ENCODE data around the gene DIAPH3. TPM values are rescaled to one million over a fixed set of nuclear protein-coding genes. Genes with fewer than 3 reads are reported as not detected.
"Not testable (repeated sequence)": the region's sequence is repeated elsewhere in the genome, so short reads cannot be mapped to it uniquely, and the experiment has no call there.

The DIAPH3 gene
- 1 to 10 TPM; 7.1 to 8.0 TPM for total RNA-seq

GRCh38 chr13:60163478-60164233 lies at the start of gene DIAPH3:
Gene DIAPH3 (minus strand): TSS chr13:60163928. CDS start chr13:60163766, 162 bp downstream.
- H3K27me3 ChIP-seq (replicated peaks; ENCODE audit: insufficient read depth), result no peaks in the 10 kb centered on the region
- peak; percentile 82 for ATAC-seq (ENCODE audit: insufficient number of reproducible peaks, low FRiP score, low read depth)
- peak within 1 kb of the TSS; percentile 90 for H3K4me3 ChIP-seq
- H3K36me3 ChIP-seq, result no peaks in the 10 kb centered on the region
- TF ChIP-seq CTCF (IDR thresholded peaks at IDR 0.05), result no peak
- peak within 1 kb of the TSS; percentile 91 to 94 for H3K27ac ChIP-seq
- peak; percentile 86 for DNase-seq (ENCODE audit: low spot score)
- H3K9me3 ChIP-seq, result no peaks in the 10 kb centered on the region
- peaks cover 5 to 14% of the 10 kb centered on the region in 2 donors for H3K4me1 ChIP-seq (ENCODE audit: control insufficient read depth in 1 of 2, low read depth in 2 of 2)

GRCh38 chr13:60213236-60213744 lies 49.6 kb upstream of the DIAPH3 start:
- H3K27me3 ChIP-seq (replicated peaks; ENCODE audit: insufficient read depth), result no peaks in the 10 kb centered on the region
- no peak for DNase-seq (ENCODE audit: low spot score)
- no peak for TF ChIP-seq CTCF (IDR thresholded peaks at IDR 0.05)
- no peak overlapping the region for H3K27ac ChIP-seq
- H3K4me3 ChIP-seq, result no peak overlapping the region
- no peaks in the 10 kb centered on the region for H3K36me3 ChIP-seq
- H3K4me1 ChIP-seq (ENCODE audit: control insufficient read depth in 1 of 2, low read depth in 2 of 2), result no peaks in the 10 kb centered on the region
- no peak for ATAC-seq (ENCODE audit: insufficient number of reproducible peaks, low FRiP score, low read depth)
- H3K9me3 ChIP-seq, result no peaks in the 10 kb centered on the region

GRCh38 chr13:60211548-60211947 lies 47.8 kb upstream of the DIAPH3 start:
- H3K4me3 ChIP-seq, result no peak overlapping the region
- no peaks in the 10 kb centered on the region for H3K4me1 ChIP-seq (ENCODE audit: control insufficient read depth in 1 of 2, low read depth in 2 of 2)
- no peak overlapping the region for H3K27ac ChIP-seq
- H3K27me3 ChIP-seq (replicated peaks; ENCODE audit: insufficient read depth), result no peaks in the 10 kb centered on the region
- no peak for ATAC-seq (ENCODE audit: insufficient number of reproducible peaks, low FRiP score, low read depth)
- H3K9me3 ChIP-seq, result no peaks in the 10 kb centered on the region
- no peak for DNase-seq (ENCODE audit: low spot score)
- H3K36me3 ChIP-seq, result no peaks in the 10 kb centered on the region
- no peak for TF ChIP-seq CTCF (IDR thresholded peaks at IDR 0.05)

- Histone ChIP-seq H3K27me3 (replicated peaks; ENCODE audit: insufficient read depth) (no peaks in the 10 kb centered on the region), H3K36me3 (no peaks in the 10 kb centered on the region), H3K4me3 (no peak overlapping the region), H3K9me3 (no peaks in the 10 kb centered on the region), H3K27ac (no peak overlapping the region), H3K4me1 (ENCODE audit: control insufficient read depth in 1 of 2, low read depth in 2 of 2) (no peaks in the 10 kb centered on the region)
- TF ChIP-seq CTCF (IDR thresholded peaks at IDR 0.05), result no peak
- ATAC-seq (ENCODE audit: insufficient number of reproducible peaks, low FRiP score, low read depth), result no peak
- DNase-seq (ENCODE audit: low spot score), result no peak
These were observed 47.0 kb upstream of the DIAPH3 start for GRCh38 chr13:60210510-60211330.

- DNase-seq (ENCODE audit: low spot score); ATAC-seq (ENCODE audit: insufficient number of reproducible peaks, low FRiP score, low read depth); H3K9me3 ChIP-seq; H3K27me3 ChIP-seq (replicated peaks; ENCODE audit: insufficient read depth); H3K4me3 ChIP-seq; H3K4me1 ChIP-seq (ENCODE audit: control insufficient read depth in 1 of 2, low read depth in 2 of 2); H3K27ac ChIP-seq; H3K36me3 ChIP-seq: not testable (repeated sequence)
These were observed 41.8 kb upstream of the DIAPH3 start for GRCh38 chr13:60205499-60205898.

All from thoracic aorta (tissue), 2 donors.